Measurements from ENCODE around the gene TMEM109.

DNA sequence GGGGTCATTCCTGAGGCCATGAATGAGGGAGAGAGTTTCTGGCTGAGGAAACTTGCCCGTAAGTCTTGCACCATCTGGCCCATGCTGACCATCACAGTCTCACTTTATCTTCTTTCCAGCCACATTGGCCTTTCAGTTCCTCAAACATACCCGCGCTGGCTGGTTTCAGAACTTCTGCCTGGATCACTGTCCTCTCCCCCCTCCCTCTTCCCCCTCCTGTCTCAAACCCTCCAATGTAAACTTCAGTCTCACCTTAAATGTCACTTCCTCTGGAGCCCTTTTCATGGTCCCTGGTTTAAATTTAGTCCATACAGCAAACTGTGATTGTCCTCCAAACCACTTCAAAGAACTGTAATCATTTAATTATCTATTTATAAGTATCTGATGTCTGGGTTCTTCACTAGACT is 3.7 kb upstream of the TMEM109 start:
- TF ChIP-seq CTCF (IDR thresholded peaks at IDR 0.05; ENCODE audit: poor library complexity, severe bottlenecking) = no peak
- no peak for TF ChIP-seq MXI1 (conservative IDR thresholded peaks at IDR 0.05; ENCODE audit: poor library complexity, severe bottlenecking)
- no peak for TF ChIP-seq POLR2AphosphoS5 (IDR thresholded peaks at IDR 0.05)
- no peak for TF ChIP-seq EZH2 (IDR thresholded peaks at IDR 0.05; ENCODE audit: borderline replicate concordance, insufficient read depth, low read length, poor library complexity, severe bottlenecking)
- TF ChIP-seq RAD21 (conservative IDR thresholded peaks at IDR 0.05) = no peak
- TF ChIP-seq, protein P1, sequence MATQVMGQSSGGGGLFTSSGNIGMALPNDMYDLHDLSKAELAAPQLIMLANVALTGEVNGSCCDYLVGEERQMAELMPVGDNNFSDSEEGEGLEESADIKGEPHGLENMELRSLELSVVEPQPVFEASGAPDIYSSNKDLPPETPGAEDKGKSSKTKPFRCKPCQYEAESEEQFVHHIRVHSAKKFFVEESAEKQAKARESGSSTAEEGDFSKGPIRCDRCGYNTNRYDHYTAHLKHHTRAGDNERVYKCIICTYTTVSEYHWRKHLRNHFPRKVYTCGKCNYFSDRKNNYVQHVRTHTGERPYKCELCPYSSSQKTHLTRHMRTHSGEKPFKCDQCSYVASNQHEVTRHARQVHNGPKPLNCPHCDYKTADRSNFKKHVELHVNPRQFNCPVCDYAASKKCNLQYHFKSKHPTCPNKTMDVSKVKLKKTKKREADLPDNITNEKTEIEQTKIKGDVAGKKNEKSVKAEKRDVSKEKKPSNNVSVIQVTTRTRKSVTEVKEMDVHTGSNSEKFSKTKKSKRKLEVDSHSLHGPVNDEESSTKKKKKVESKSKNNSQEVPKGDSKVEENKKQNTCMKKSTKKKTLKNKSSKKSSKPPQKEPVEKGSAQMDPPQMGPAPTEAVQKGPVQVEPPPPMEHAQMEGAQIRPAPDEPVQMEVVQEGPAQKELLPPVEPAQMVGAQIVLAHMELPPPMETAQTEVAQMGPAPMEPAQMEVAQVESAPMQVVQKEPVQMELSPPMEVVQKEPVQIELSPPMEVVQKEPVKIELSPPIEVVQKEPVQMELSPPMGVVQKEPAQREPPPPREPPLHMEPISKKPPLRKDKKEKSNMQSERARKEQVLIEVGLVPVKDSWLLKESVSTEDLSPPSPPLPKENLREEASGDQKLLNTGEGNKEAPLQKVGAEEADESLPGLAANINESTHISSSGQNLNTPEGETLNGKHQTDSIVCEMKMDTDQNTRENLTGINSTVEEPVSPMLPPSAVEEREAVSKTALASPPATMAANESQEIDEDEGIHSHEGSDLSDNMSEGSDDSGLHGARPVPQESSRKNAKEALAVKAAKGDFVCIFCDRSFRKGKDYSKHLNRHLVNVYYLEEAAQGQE (IDR thresholded peaks at IDR 0.05; ENCODE audit: borderline replicate concordance) = no peak
- TF ChIP-seq EP300 (conservative IDR thresholded peaks at IDR 0.05; ENCODE audit: poor library complexity, severe bottlenecking) = no peak
- TF ChIP-seq TAF1 (IDR thresholded peaks at IDR 0.05; ENCODE audit: low read depth) = no peak
- no peak for TF ChIP-seq SMC3 (conservative IDR thresholded peaks at IDR 0.05; ENCODE audit: poor library complexity)

Data from neural cell (in vitro differentiated cells).